CD8-positive, alpha-beta memory T cell (primary cell): Measurements from ENCODE around the gene ESYT3. TPM values are rescaled to one million over a fixed set of nuclear protein-coding genes. Genes with fewer than 3 reads are reported as not detected.

Experiments
- CTCF ChIA-PET: fragments of 350-600 bp; sonication (Branson Sonifier 250); formaldehyde crosslinking; loops from one replicate; lab custom pipeline; 2021; ENCODE audit warnings: antibody characterized with exemption; lab: Charles Lee
- POLR2A ChIA-PET: fragments of 350-600 bp; sonication (Branson Sonifier 250); formaldehyde crosslinking; loops from one replicate; lab custom pipeline; 2021; ENCODE audit warnings: antibody characterized with exemption; lab: Charles Lee
- DNase-seq, 5 donors: peaks; one replicate each; pipeline versions ENCODE4 v3.0.0 to v3.0.0-alpha.2; 2020 to 2022; ENCODE audit warnings: mixed read lengths in 1 of 5
- H3K27ac ChIP-seq: one replicate; pipeline ENCODE4 v1.7.0; 2013; ENCODE audit warnings: low read depth, mild to moderate bottlenecking, low read length, moderate library complexity
- H3K27me3 ChIP-seq: 2 replicates; pipeline ENCODE4 v1.7.0; 2013; ENCODE audit warnings: low read length, mild to moderate bottlenecking; ENCODE audit not compliant: insufficient read depth, poor library complexity, severe bottlenecking
- H3K36me3 ChIP-seq: 2 replicates; pipeline ENCODE4 v1.7.0; 2013; ENCODE audit warnings: mild to moderate bottlenecking, low read length, moderate library complexity; ENCODE audit not compliant: insufficient read depth
- H3K4me1 ChIP-seq: 2 replicates; pipeline ENCODE4 v1.7.0; 2013; ENCODE audit warnings: mild to moderate bottlenecking, low read length, moderate library complexity; ENCODE audit not compliant: insufficient read depth
- H3K4me3 ChIP-seq: 2 replicates; pipeline ENCODE4 v1.7.0; 2013; ENCODE audit warnings: mild to moderate bottlenecking, low read length
- H3K9me3 ChIP-seq: 2 replicates; pipeline ENCODE4 v1.7.0; 2013; ENCODE audit warnings: mild to moderate bottlenecking, low read length
- H3K27ac Mint-ChIP-seq, 8 donors: one replicate each; pipeline ENCODE4 v1.8.0; 2020 to 2021; ENCODE audit warnings: mixed read lengths in 8 of 8, mild to moderate bottlenecking in 6 of 8, inconsistent platforms in 3 of 8, moderate library complexity in 3 of 8
- H3K27me3 Mint-ChIP-seq, 2 donors: one replicate each; pipeline ENCODE4 v1.8.0; 2020 to 2021; ENCODE audit warnings: mixed read lengths in 2 of 2, mild to moderate bottlenecking in 1 of 2, moderate library complexity in 1 of 2
- H3K36me3 Mint-ChIP-seq, 3 donors: one replicate each; pipeline ENCODE4 v1.8.0; 2020 to 2021; ENCODE audit warnings: mixed read lengths in 3 of 3, inconsistent platforms in 1 of 3, mild to moderate bottlenecking in 1 of 3
- H3K4me1 Mint-ChIP-seq, 3 donors: one replicate each; pipeline ENCODE4 v1.8.0; 2020 to 2021; ENCODE audit warnings: mixed read lengths in 3 of 3, inconsistent platforms in 1 of 3, mild to moderate bottlenecking in 1 of 3
- H3K4me3 Mint-ChIP-seq, 7 donors: one replicate each; pipeline ENCODE4 v1.8.0; 2020 to 2021; ENCODE audit warnings: mixed read lengths in 7 of 7, mild to moderate bottlenecking in 6 of 7, moderate library complexity in 4 of 7, inconsistent platforms in 2 of 7
- H3K9me3 Mint-ChIP-seq, 5 donors: one replicate each; pipeline ENCODE4 v1.8.0; 2020 to 2022; ENCODE audit warnings: mixed read lengths in 5 of 5, mild to moderate bottlenecking in 3 of 5, moderate library complexity in 2 of 5, inconsistent platforms in 1 of 5
- polyA plus RNA-seq: library from polyadenylated mRNA; unstranded; fragments of 300-500 nt; fragmentation: Illumina TruSeq; gene quantifications from one replicate; pipeline ENCODE4 v1.2.3, GENCODE V29; 2021
- total RNA-seq, 2 experiments: library from RNA; stranded (reverse); gene quantifications; one replicate each; pipeline ENCODE4 v1.2.3, GENCODE V29; 2021

The ESYT3 gene
- total and polyA plus RNA-seq, 3 experiments from 2014 or later: 0.07 TPM; not detected in 1

- Mint-ChIP-seq H3K9me3 (no peaks in the 10 kb centered on the region), H3K4me3 (no peak overlapping the region), H3K27me3 (peaks cover 9 to 20% of the 10 kb centered on the region in 2 donors), H3K4me1 (no peaks in the 10 kb centered on the region), H3K27ac (no peak overlapping the region), H3K36me3 (no peaks in the 10 kb centered on the region)
- Histone ChIP-seq H3K9me3 (no peaks in the 10 kb centered on the region), H3K4me3 (no peak overlapping the region), H3K4me1 (no peaks in the 10 kb centered on the region), H3K27ac (no peak overlapping the region), H3K36me3 (no peaks in the 10 kb centered on the region), H3K27me3 (no peaks in the 10 kb centered on the region)
- no peak for DNase-seq
- ChIA-PET CTCF (no interaction called here), POLR2A (no interaction called here)
Measured at GRCh38 chr3:138468886-138469285, 34.5 kb downstream of the ESYT3 start.

- CTCF ChIA-PET: no interaction called here
- H3K4me1 Mint-ChIP-seq: no peaks in the 10 kb centered on the region
- Histone ChIP-seq H3K4me3 (no peak overlapping the region), H3K36me3 (no peaks in the 10 kb centered on the region), H3K27me3 (no peaks in the 10 kb centered on the region), H3K4me1 (no peaks in the 10 kb centered on the region), H3K9me3 (no peaks in the 10 kb centered on the region), H3K27ac (no peak overlapping the region)
- H3K27me3 Mint-ChIP-seq: peaks cover 6 to 18% of the 10 kb centered on the region in 2 donors
- POLR2A ChIA-PET: no interaction called here
- H3K9me3 Mint-ChIP-seq: no peaks in the 10 kb centered on the region
- no peak overlapping the region for H3K4me3 Mint-ChIP-seq
- no peak overlapping the region for H3K27ac Mint-ChIP-seq
- no peaks in the 10 kb centered on the region for H3K36me3 Mint-ChIP-seq
- no peak for DNase-seq
Measured at GRCh38 chr3:138469874-138470273, 35.5 kb downstream of the ESYT3 start.

GRCh38 chr3:138470687-138471086, 36.3 kb downstream of the ESYT3 start:
- Mint-ChIP-seq H3K36me3 (no peaks in the 10 kb centered on the region), H3K27ac (no peak overlapping the region), H3K4me1 (no peaks in the 10 kb centered on the region), H3K27me3 (peaks cover 6 to 14% of the 10 kb centered on the region in 2 donors), H3K9me3 (no peaks in the 10 kb centered on the region), H3K4me3 (no peak overlapping the region)
- Histone ChIP-seq H3K27ac (no peak overlapping the region), H3K27me3 (no peaks in the 10 kb centered on the region), H3K36me3 (no peaks in the 10 kb centered on the region), H3K4me1 (no peaks in the 10 kb centered on the region), H3K4me3 (no peak overlapping the region), H3K9me3 (no peaks in the 10 kb centered on the region)
- ChIA-PET CTCF (no interaction called here), POLR2A (no interaction called here)
- DNase-seq: no peak

GRCh38 chr3:138471481-138471880, 37.1 kb downstream of the ESYT3 start:
- CTCF ChIA-PET: no interaction called here
- no peaks in the 10 kb centered on the region for H3K4me1 Mint-ChIP-seq
- no peaks in the 10 kb centered on the region for H3K27me3 ChIP-seq
- H3K9me3 Mint-ChIP-seq: no peaks in the 10 kb centered on the region
- DNase-seq: no peak
- H3K36me3 ChIP-seq: no peaks in the 10 kb centered on the region
- H3K4me3 Mint-ChIP-seq: no peak overlapping the region
- POLR2A ChIA-PET: no interaction called here
- no peaks in the 10 kb centered on the region for H3K9me3 ChIP-seq
- peaks cover 6 to 14% of the 10 kb centered on the region in 2 donors for H3K27me3 Mint-ChIP-seq
- H3K27ac Mint-ChIP-seq: no peak overlapping the region
- no peaks in the 10 kb centered on the region for H3K36me3 Mint-ChIP-seq
- no peak overlapping the region for H3K4me3 ChIP-seq
- H3K4me1 ChIP-seq: no peaks in the 10 kb centered on the region
- H3K27ac ChIP-seq: no peak overlapping the region

- POLR2A ChIA-PET: no interaction called here
Measured at GRCh38 chr3:138472141-138472825, 37.9 kb downstream of the ESYT3 start.

GRCh38 chr3:138473391-138473790, 39.0 kb downstream of the ESYT3 start:
- H3K4me3 Mint-ChIP-seq: no peak overlapping the region
- H3K27ac Mint-ChIP-seq: no peak overlapping the region
- H3K27me3 ChIP-seq: no peaks in the 10 kb centered on the region
- no peaks in the 10 kb centered on the region for H3K4me1 Mint-ChIP-seq
- H3K4me1 ChIP-seq: no peaks in the 10 kb centered on the region
- DNase-seq: no peak
- H3K9me3 Mint-ChIP-seq: no peaks in the 10 kb centered on the region
- H3K4me3 ChIP-seq: no peak overlapping the region
- H3K27ac ChIP-seq: no peak overlapping the region
- H3K36me3 Mint-ChIP-seq: no peaks in the 10 kb centered on the region
- ChIA-PET CTCF (no interaction called here), POLR2A (no interaction called here)
- no peaks in the 10 kb centered on the region for H3K9me3 ChIP-seq
- H3K36me3 ChIP-seq: no peaks in the 10 kb centered on the region
- H3K27me3 Mint-ChIP-seq: peaks cover 3 to 7% of the 10 kb centered on the region in 2 donors

More at GRCh38 chr3:138472141-138472825, 37.9 kb downstream of the ESYT3 start:
- no peak overlapping the region for H3K4me3 Mint-ChIP-seq
- peaks cover 3 to 13% of the 10 kb centered on the region in 2 donors for H3K27me3 Mint-ChIP-seq
- H3K27ac Mint-ChIP-seq: no peak overlapping the region
- no peaks in the 10 kb centered on the region for H3K9me3 ChIP-seq
- CTCF ChIA-PET: no interaction called here
- no peak overlapping the region for H3K27ac ChIP-seq
- no peaks in the 10 kb centered on the region for H3K4me1 ChIP-seq
- no peak overlapping the region for H3K4me3 ChIP-seq
- H3K36me3 ChIP-seq: no peaks in the 10 kb centered on the region
- no peaks in the 10 kb centered on the region for H3K9me3 Mint-ChIP-seq
- no peaks in the 10 kb centered on the region for H3K27me3 ChIP-seq
- no peak for DNase-seq
- no peaks in the 10 kb centered on the region for H3K36me3 Mint-ChIP-seq
- no peaks in the 10 kb centered on the region for H3K4me1 Mint-ChIP-seq

- CTCF ChIA-PET: no interaction called here
- H3K27ac Mint-ChIP-seq: no peak overlapping the region
Measured at GRCh38 chr3:138474163-138474562, 39.7 kb downstream of the ESYT3 start.

GRCh38 chr3:138476526-138476925, 42.1 kb downstream of the ESYT3 start:
- no peaks in the 10 kb centered on the region for H3K36me3 Mint-ChIP-seq
- H3K27ac ChIP-seq: no peak overlapping the region
- no peak overlapping the region for H3K4me3 Mint-ChIP-seq
- no peaks in the 10 kb centered on the region for H3K4me1 Mint-ChIP-seq
- no peaks in the 10 kb centered on the region for H3K27me3 ChIP-seq
- H3K4me1 ChIP-seq: no peaks in the 10 kb centered on the region
- no peaks in the 10 kb centered on the region for H3K9me3 ChIP-seq
- H3K27me3 Mint-ChIP-seq: peaks cover 4 to 16% of the 10 kb centered on the region in 2 donors
- no peak overlapping the region for H3K4me3 ChIP-seq
- CTCF ChIA-PET: no interaction called here
- H3K36me3 ChIP-seq: no peaks in the 10 kb centered on the region
- DNase-seq: no peak
- POLR2A ChIA-PET: no interaction called here
- H3K9me3 Mint-ChIP-seq: no peaks in the 10 kb centered on the region
- H3K27ac Mint-ChIP-seq: no peak overlapping the region

More at GRCh38 chr3:138474163-138474562, 39.7 kb downstream of the ESYT3 start:
- Histone ChIP-seq H3K4me1 (no peaks in the 10 kb centered on the region), H3K9me3 (no peaks in the 10 kb centered on the region), H3K27ac (no peak overlapping the region), H3K27me3 (no peaks in the 10 kb centered on the region), H3K36me3 (no peaks in the 10 kb centered on the region), H3K4me3 (no peak overlapping the region)
- Mint-ChIP-seq H3K27me3 (peaks cover 3 to 11% of the 10 kb centered on the region in 2 donors), H3K36me3 (no peaks in the 10 kb centered on the region), H3K4me3 (no peak overlapping the region), H3K9me3 (no peaks in the 10 kb centered on the region), H3K4me1 (no peaks in the 10 kb centered on the region)
- POLR2A ChIA-PET: no interaction called here
- no peak for DNase-seq
